NCI-H2081 treated with DMSO at 0.1 percent for 48 hours (cell line): Measurements from ENCODE around the gene NID1.
"Not testable (repeated sequence)": the region's sequence is repeated elsewhere in the genome, so short reads cannot be mapped to it uniquely, and the experiment has no call there.

Experiments used
- DNase-seq: peaks from one replicate; lab custom pipeline; 2025; lab: John Stamatoyannopoulos, UW

NID1 gene

GRCh38 chr1:235968831-235969230 lies 96.1 kb downstream of the NID1 start:
- no peak for DNase-seq

- DNase-seq: not testable (repeated sequence)
These were observed 98.8 kb downstream of the NID1 start for GRCh38 chr1:235966134-235966533.

DNA sequence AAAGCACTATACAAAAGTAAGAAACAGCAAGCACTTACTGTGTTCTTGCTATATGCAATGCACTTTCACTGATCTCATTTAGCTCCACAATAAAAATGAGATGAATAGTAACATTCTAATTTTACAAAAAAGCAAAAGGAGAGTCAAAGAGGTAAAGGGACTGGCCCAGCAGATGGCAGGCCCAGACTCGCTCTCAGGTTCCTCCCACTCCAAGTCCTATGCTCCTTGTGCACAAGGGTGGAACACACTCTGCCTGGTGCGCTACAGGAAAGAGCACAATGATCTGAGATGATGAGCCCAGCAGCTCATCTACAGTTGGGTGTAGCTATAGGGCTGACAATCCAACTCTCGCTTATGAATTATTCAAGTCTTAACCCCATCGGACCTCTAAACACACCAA lies 104.1 kb downstream of the NID1 start:
- no peak for DNase-seq

DNA sequence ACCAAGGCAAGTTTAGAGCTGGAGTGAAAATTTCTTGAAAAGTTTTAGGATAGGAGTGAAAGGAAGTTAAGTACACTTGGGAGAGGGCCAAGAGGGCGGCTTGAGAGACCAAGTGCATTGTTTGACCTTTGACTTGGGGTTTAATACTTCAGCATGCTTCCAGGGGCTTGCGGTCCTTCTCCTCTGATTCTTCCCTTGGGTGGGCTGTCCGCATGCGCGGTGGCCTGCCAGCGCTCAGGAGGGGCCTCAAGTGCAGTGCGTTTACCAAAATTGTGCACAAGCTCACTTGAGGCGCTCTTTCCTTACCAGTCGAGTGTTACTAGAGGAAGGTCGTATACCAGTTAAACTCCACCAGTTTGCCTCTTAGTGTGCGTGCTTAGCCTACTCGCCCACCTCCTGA lies 106.9 kb downstream of the NID1 start:
- no peak for DNase-seq

- no peak for DNase-seq
These were observed 109.1 kb downstream of the NID1 start for GRCh38 chr1:235955777-235956176.

DNA sequence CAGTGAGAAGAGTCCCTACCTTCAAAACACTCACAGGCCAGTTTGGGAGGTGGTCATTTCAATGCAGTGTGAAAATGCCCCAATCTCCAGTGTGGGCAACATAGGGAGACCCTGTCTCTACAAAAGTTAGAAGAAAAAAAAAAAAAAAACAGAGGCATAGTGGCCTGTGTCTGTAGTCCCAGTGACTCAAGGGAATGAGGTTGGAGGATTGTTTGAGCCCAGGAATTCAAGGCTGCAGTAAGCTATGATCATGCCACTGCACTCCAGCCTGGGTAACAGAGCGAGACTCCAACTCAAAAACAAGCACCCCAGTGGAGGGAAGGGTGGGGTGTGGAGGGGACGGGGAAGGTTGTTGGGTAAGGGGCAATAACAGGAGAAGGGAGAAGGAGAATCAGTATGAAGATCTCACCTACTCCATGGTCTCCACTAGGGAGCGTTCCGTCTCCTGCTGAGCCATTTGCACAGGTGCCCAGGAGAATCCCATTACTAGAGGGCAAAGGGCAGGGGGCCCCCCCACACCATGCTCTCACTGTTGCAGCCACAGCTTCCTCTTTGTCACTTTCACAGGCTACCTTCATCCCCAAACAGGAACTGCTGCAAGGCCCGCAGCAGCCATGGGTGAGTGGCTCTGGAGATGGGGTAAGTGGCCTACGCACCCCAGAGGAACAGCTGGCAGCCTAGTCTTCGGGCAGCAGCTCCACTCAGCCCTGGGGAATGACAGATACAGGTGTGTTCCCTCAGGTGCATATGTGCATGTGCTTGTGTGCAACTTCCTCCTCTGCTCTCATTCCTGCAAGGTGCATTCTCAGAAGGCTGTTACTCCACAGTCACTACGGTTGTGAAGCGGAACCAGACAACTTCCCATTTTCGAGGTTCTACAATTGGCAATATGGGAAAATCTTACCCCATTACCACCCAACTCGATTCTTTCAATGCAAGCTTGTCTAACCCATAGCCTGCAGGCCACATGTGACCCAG lies 110.3 kb downstream of the NID1 start:
- no peak for DNase-seq

DNA sequence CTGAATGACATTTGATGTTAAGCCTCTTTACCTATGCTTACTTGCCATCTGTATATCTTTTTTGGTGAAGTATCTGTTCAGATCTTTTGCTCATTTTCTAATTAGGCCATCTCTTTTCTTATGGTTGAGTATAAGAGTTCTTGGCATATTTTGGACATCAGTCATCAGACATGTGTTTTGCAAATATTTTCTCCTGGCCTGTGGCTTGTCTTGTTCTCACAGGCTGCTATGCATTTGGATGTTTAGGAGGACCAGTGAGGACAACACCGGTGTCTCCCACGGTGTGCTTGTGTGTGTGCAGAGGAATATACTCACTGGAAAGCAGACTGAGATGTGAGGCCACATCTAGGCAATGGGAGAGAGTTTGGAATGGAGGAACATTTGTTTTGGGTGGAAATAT lies 111.1 kb downstream of the NID1 start:
- DNase-seq: no peak

- DNase-seq: no peak
These were observed 111.8 kb downstream of the NID1 start for GRCh38 chr1:235952950-235953615.

DNA sequence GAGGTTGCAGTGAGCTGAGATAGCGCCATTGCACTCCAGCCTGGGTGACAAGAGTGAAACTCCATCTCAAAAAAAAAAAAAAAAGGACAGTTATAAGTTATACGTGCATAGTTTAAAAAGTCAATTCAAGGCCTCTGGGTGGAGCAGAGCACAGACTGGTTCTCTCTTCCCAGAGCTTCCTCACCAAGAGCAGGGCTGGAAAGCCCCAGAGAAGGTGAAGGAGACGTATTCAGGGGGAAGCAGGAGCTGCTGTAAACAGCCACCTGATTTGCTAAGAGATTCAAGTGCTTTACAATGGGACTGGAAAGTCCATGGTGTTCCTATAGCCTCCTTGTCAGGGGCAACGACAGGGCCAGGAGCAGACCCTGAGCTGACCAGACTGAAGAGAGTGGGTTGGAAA lies 113.2 kb downstream of the NID1 start:
- no peak for DNase-seq

- DNase-seq: no peak
These were observed 114.6 kb downstream of the NID1 start for GRCh38 chr1:235950318-235950717.

DNA sequence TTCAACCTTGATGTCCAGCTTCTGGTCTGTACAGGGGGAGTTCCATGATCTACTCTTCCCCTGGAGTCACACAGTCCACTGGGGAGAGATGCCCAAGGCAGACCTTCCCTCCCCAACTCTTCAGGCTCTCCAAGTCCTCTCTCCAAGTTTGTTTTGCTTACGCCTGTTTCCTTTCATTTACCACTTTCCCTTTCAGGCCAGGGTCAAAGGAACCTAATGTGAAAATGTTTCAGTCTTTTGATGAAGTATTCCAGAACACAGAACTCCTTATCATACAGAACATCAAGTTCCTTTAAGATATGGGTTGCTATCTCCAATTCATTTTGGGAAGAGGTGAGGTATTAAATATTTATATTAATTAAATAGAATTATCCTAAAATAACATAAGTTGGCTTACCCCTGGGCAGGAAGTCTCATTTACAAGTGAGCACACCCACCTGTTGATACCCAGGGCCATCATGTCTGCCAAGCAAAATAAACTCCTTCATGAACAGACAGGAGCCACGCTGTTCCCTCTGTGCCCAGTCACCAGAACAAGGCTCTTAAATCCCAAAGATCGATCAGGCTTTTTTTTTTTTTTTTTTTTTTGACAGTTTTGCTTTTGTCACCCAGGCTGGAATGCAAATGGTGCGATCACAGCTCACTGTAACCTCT lies 116.0 kb downstream of the NID1 start:
- no peak for DNase-seq

DNA sequence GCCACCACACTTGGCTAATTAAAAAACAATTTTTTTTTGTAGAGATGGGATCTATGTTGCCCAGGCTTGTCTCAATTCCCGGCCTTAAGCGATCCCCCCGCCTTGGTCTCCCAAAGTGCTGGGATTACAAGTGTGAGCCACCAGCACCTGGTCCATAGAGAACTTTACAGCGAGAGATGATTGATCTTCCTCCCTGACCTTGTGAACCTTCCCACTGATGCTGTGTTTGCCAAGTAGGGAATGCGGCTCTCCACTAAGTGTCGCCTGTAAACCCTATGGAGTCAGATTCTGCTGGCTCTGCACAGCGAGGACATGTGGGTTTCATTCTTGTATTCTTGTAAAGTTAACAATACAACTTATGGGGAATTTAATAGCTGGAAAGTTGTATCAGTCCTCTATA lies 116.9 kb downstream of the NID1 start:
- no peak for DNase-seq

DNA sequence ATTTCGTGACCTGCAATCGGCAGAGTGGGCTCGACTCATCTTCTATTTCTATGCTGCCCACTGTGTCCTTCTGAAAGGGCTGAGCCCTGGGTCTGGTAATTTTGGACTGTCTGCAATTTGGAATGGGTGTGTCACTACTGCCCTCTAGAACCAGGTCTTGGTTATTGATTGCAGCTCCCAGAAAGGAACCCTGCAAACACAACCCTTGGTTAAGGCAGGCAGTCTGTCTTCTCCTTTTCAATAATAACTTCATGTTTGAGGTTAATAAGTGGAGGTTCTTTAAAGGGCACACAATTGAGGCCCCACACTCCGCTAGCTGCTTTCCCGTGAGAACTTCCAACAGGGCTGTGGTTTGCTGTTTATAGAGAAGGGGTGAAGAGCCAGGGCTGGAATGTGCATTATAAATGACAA lies 118.3 kb downstream of the NID1 start:
- DNase-seq: no peak

DNA sequence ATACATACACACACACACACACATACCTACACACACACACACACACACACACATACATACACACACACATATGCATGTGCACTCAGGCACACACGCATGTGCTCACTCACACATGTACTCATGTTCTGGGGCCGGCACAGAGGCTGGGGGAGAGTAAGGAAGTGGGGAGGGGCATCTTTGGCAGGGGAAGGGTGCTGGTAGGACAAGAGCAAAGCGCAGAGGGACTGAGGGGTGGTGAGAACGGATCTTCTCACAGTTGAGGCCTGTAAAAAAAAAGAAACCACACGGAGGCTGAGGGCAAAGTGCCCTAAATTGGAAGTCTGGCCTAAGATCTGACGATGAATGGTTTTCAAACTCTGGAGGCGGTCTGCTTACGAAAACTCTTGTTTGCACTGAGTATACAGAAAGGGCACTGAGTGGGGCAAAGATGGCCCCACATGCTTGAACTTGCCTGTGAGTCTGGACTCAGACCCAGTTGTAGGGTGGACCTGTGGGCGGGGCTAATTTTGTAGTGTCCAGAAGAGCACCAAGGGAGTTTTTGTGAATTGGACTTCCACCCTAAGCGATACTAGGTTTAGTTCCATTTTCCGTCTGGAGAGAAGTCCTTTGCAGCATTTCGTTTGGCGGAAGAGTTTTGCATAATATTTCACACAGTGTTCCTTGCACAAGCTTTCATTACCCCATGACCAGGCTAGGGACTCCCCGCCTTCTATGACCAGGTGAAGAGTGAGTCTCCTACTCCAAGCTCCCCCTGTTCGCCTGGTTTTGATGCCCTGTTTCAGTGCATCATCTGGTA lies 118.9 kb downstream of the NID1 start:
- DNase-seq: no peak

DNA sequence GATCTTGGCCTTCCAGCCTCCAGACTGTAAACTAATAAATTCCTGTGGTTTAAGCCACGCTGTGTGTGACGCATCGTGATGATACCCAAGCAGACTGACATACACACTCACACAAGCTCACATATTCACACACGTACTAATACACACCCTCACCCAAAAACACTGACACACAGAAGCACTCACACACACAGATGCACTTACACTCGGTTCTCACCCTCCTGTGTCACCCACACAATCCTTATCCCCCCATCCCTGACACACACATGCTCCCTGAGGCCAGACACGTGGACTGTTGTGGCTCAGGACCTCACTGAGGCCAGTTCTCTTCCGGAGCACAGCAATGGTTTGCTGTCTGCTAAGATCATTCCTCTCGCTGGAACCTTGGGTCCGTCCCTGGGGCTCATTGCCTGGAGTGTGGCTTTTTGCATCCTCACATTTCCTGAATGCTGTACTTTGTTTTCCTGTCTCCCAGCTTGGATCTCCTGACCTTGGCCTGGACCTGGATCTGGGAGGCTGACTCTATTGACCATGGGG lies 121.2 kb downstream of the NID1 start:
- DNase-seq: no peak

GRCh38 chr1:235942979-235943575 lies 121.8 kb downstream of the NID1 start:
- DNase-seq: no peak

DNA sequence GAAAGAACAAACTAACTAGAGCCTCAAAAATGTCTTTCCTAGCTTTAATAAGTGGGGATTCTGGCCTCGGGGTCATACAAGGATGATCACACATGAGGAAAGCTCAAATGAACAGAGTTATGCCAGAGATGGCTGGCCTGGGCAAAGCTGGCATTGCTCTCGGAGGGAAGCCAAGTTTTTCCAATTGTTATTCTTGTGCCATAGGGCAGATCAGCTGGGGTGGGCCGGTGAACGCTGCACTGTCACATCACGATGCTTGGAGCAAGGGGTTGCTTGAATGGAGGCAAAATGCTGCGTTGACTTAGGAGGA lies 122.3 kb downstream of the NID1 start:
- DNase-seq: no peak

- no peak for DNase-seq
These were observed 122.8 kb downstream of the NID1 start for GRCh38 chr1:235941876-235942624.

DNA sequence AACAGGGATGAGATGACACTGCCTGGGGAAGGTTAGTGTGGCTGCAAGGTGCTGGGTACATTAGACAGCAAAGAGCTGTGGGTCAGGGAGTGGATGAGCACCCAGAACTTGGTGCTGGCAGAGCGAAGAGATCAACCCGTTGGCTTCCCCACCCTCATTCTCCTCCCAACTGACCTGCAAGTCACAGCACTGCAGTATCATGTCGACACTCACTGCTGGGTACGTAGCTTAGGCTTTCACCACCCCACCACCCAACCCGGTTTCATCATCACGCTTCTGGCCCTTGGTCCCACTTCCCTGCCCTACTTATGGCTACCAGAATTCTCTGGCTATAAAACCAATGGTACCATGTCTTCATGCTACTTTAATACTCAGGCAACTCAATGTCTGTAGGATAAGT lies 124.6 kb downstream of the NID1 start:
- no peak for DNase-seq

- no peak for DNase-seq
These were observed 125.5 kb downstream of the NID1 start for GRCh38 chr1:235939480-235939775.
